Testis (tissue), 2 donors: ENCODE results near the gene KIFAP3.

ENCODE experiments used
- CTCF ChIP-seq, 3 experiments: fragments of 450-650 bp in 2 of 3; fragments of 200-600 bp in 1 of 3; sonication (generic) in 1 of 3; IDR thresholded peaks; one replicate each; pipeline ENCODE4 v1.5.1; 2016 to 2019; ENCODE audit warnings: antibody characterized with exemption in 3 of 3, mild to moderate bottlenecking in 2 of 3, moderate library complexity in 1 of 3
- POLR2A ChIP-seq: fragments of 450-650 bp; IDR thresholded peaks from one replicate; pipeline ENCODE4 v1.6.1; 2017; ENCODE audit warnings: antibody characterized with exemption, mild to moderate bottlenecking, moderate library complexity

- TF ChIP-seq POLR2A, result no peak
- TF ChIP-seq CTCF (IDR thresholded peaks at IDR 0.05), result no peak
Measured at GRCh38 chr1:169924829-169925228, 149.7 kb downstream of the KIFAP3 start.
